NAMALWA (cell line): Measurements from ENCODE around the gene ITCH.

Experiments used
- DNase-seq: peaks from one replicate; pipeline ENCODE4 v3.0.0-alpha.2; 2015; ENCODE audit warnings: low spot score

The ITCH gene

DNA sequence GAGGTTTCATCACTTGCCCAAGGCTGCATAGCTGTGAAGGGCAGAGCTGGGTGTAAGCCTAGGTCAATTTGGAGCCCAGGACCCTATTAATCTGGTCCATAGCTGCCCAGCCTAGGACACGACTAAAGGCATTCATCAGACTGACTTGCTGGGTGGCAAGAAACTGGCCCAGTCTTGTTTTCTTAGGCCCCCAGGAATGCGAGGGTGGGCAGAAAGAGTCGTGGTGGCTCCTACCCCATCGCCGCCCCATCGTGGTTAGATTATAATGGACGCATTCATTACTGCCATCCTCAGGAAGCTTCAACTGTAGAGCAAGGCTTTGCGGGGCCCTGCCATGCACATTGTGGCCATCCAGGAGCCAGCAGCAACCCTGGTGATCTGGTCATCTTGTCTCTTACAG, 169.2 kb downstream of the ITCH start:
- DNase-seq: no peak

DNA sequence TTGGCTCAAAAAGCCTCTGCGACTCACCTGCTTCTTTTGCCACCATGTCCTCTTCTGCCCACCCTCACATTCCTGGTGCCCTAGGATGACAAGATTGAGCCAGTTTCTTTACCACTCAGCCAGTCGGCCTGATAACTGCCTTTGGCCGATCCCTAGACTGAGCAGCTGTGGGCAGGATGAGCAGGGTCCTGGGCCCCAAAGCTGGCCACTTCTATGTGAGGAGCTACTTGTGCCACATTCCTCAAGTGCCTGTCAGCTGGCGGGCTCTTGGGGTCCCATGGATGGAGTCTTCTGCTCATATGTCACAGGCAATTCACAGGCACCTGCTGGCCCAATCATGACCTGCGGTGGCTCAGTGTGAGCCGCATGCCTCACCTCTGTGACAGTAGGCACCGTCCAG, 169.7 kb downstream of the ITCH start:
- no peak for DNase-seq

DNA sequence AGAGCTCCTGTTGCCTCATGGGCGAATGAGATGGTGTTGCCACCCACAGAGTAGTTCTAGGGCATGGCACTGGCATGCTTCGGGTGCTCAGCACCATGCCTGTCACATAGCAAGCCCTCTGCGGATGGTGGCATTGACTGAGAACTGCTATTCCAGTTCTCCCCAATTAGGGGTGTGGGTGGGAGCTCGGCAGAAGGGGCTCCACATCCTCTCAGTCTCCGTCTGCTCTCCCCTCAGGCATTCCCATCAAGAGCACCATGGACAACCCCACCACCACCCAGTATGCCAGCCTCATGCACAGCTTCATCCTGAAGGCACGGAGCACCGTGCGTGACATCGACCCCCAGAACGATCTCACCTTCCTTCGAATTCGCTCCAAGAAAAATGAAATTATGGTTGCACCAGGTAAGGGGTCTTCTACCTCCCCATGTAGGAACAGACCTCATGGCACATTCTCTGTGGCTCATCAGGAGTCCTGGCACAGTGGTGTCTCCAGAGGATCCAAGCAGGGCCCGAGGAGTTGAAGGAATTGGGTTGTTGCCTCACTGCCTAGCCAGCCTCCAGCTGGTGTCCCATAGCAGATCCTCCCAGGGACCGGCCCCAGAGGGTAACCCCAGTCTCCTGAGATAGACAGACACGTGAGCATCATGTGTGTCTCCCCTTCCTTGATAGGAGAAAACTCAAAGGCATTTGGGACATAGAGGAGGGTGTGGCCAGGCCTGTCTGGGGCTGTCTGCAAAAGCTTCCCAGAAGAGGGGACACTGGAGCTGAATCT, 171.5 kb downstream of the ITCH start:
- no peak for DNase-seq

DNA sequence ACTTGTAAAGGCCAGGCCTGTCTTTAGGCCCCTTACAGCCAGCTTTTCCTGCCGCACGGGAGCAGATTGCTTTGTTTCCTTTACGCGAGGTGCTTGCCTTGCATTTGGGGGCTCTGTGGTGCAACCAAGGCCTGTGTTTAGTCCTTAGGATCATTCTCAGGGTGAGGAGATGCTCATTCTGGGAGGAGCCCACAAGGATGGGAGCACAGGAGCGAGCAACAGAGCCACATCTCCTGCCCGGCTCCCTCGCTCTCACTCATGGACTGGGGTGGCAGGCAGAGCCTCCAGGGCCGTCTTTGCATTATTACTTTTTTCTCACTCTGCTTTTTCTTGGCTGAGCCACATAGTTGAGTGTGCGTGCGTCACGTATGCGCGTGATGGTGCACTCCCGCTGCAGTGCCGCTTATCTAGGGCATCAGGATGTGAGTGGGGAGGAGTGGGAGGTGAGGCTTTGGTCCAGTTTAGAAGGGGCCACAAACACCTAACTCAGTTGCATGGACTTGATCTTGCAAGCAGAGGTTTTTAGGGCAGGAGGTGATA, 172.3 kb downstream of the ITCH start:
- DNase-seq: no peak

DNA sequence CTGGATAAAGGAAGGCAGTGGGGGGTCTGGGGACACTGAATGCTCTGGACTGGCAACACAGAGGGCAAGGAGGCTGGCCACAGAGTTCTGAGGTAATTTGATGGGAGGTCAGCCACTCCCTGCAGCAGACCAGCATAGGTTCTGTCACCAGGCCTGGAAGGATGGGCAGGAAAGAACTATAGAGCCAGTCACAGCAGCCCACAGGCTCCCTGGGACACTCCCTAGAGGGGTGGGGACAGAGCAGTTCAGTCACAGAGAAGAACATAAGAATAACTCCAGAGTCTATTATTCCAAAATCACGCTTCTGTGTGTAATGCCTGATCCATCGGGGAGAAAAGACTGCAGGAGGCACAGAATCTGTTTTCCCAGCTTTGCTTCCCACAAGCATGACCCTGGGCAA, 172.8 kb downstream of the ITCH start:
- DNase-seq: no peak

DNA sequence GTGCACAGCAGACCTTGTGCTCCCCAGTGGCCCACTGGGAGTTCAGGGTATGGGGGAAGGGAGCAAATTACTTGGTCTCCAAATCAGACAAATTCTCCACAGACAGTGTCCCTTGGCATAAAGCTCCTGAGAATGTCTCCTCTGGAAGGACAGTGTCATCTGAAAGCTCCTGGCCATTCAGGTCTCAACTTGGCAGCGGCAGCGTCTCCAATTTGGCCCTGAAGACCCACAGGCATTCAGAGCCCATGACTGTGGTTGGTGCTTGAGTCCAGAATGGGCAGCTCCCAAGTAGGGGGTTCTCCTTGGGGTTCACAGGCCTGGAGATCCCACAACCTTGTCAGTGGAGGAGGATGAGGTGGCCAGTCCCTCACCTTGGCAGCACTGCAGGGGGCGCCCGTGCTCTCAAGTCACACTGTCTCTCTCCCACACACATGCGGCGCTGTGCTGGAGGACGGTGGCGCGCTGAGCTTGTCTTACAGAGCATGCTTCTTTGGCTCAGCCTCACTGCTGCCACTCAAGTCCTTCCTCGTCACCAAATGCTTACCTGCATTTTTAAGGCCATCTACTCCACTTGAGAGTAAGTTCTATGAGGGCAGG, 173.8 kb downstream of the ITCH start:
- peak; percentile 34 for DNase-seq

DNA sequence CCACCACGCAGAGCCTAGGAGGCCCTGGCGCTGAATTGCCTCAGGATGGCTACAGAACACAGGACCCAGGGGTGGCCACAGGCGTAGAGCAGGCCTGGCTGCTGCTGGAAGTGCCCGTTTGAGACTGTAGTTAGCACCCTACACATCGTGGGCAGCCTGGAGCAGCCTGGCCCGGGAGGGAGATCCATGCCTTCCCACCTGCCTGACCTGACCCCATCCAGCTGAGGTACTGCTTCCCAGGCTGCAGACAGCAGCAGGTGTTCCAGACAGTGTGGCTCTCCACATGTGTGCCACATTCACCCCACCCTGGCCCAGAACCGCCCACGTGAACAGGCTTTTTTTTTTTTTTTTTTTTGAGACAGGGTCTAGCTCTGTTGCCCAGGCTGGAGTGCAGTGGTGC, 174.6 kb downstream of the ITCH start:
- no peak for DNase-seq

DNA sequence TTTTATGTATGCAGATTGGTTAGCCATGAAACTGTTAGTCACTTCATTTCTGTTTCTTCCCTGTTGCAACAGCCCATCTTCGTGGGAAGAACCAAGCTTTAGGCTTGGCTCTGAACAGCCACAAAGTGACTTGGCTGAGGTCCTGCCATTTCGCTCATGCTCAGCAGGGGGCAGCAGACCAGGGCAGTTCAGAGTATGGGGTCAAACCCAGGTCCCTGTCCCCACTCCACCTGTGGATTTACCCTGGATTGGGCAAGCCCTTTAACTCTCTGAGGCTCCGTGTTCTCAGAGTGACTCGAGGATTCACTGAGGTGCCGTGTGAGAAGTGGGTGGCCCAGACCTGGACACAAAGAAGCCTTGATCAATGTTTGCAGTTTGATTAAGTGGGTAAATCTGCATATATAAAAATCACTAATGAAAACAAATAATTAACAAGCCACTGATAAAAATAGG, 175.6 kb downstream of the ITCH start:
- DNase-seq: peak; percentile 69

DNA sequence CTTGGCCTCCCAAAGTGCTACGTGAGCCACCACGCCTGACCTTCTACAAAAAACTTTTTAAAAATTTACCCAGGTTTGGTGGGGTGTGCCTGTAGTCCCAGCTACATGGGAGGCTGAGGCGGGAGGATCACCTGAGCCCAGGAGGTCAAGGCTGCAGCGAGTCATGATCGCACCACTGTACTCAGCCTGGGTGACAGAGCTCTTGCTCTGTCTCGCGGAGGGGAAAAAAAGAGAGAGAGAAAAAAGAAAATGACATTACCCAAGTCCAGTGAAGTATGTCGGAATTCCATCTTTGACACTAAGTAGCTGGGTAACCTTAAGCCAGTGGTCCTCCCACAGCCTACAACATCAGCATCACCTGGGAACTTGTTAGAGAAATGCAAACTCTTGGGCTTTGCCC, 176.7 kb downstream of the ITCH start:
- no peak for DNase-seq

DNA sequence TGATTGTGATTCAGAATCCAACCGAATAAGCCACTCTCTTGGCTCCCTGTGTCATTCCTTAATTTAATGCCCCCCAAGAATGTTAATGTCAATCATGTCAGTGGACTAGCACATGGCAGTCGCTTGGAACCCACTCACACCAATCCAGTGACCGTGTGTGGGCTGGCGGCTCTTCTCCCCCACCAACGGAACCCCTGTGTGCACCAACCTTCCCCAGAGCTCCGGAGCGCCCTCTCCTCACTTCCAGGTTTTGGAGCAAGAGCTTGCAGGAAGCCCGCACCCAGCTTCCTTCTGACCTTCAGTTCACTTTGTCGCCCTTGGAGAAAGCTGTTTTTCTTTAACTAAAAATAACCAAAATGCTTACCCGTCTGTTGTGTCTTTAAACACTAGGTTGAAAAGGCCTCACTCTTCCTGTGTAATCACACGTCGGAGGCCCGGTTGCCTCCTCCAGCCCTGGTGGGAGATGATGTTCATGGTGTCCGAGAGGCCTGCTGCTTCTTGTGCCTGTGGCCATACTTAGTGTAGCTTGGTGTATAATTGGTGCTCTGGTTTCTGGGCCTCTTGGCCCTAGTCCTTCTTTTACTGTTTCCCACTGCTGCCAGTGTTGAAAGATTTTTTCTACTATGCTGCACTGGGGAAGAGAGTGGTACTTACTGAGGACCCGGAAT, 177.7 kb downstream of the ITCH start:
- DNase-seq: no peak

DNA sequence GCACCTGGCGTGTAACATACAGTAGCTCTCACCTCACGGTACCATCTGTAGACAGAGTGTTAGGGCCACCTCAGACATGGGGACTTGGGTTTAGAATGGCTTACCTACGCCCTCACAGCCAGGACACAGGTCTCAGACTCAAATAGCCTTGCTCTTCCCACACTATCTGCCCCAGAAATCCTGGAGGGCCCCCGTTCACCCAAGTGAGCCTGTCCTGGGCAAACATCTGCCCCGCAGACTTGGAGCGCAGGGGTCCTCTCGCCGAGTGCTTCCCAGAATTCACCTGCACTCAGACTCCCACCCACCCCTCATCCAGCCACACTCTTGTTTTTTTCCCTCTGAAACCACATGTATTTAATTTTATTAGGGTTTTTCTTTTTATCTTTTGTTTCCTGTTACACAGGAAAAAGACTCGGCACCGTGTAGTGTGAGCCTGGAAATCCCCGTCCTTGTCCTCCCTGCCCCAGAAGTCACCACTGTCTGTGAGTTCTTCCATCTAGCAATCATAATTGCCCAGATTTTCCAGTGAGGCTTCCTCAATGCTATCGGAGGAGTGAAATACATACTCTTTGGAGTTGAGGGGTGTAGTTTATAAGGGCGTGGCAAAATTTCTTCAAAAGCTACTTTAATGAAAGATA, 178.3 kb downstream of the ITCH start:
- DNase-seq: no peak

DNA sequence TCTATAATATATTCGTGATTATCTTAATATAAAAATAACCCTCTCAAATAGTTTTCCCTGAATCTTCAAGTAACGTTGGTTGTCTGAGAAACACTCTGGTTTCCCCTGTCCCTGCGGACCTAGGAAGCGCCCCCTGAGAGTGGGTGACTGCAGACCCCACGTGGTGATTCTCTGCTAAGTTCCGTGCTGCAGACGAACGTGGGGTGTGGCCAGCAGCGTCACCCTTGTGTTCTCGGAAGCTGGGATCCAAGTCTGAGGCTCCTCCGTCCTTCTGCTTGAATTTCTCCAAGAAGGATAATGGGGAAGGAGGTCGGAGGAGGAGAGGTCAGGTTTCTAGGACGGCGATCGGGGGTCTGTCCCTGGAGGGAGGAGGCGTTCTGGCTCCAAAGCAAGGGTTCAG, 178.8 kb downstream of the ITCH start:
- DNase-seq: no peak

DNA sequence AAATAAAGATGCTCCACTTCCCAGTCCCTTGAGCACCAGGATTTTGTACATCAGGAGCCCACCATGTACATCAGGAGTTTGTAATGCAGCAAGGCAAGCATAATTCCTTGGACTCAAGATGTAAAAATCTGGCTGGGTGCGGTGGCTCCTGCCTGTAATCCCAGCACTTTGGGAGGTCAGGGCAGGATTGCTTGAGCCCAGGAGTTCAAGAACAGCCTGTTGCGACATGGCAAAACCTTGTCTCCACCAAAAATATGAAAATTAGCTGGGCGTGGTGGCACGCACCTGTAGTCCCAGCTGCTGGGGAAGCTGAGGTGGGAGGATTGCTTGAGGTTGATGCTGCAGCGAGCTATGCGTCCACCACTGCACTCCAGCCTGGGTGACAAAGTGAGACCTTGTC, 179.4 kb downstream of the ITCH start:
- DNase-seq: no peak

DNA sequence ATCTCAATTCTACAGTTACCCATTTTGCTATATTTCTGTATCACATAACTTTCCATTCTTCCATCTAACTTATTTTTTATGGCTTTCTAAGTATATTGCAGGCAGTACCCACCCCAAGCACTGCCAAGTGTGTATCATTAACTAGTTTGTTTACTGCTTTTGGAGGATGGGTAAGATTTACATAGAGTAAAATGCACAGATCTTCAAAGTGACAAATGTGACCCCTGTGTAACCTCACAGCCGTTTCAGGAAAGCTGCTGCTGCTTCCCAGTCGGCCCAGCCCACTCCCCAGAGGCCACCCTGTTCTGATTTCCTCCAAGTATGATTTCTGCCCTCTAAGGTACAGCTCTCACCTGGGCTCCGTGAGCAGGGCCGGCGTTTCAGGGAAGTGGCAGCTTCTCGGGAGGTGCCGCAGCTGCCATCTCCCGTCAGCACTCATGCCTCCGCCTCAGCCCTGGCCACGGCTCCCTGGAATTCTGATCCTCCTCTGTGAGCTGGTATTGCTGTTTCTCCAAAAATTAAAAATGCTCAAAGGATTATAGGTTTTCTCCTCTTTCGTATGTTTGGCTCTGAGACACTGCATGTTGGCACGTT, 180.5 kb downstream of the ITCH start:
- DNase-seq: no peak

DNA sequence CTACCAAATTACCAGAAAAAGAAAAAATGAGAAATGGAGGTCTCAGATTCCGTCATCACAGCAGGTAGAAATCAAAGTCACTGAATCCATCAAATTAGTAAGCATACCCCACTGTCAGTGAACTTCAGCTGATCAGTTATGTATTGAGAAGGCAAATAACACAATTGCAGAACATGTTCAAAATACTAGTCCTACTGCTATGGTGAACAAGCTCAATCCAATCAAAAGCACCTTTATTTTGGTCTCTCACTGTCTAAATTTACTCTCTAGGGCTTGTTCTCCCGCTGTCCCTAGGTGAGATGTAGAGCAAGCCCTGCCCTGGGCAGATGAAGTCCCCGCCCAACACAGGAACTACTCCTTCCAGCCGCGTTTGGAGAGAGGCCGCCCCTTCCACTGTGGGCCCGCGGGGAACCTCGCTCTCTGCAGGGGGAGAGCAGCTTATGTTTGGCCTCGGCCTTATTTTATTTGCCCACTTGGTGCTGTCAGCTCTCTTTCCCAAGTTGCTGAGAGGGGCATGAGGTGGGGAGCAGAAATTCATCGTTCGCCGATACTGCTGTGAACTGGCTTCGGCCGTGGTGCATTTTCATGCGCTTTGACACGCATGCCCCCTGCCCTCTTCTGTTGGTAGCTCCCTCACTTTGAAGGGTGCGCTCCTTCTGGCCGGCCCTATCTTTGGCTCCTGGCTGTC, 181.2 kb downstream of the ITCH start:
- no peak for DNase-seq

DNA sequence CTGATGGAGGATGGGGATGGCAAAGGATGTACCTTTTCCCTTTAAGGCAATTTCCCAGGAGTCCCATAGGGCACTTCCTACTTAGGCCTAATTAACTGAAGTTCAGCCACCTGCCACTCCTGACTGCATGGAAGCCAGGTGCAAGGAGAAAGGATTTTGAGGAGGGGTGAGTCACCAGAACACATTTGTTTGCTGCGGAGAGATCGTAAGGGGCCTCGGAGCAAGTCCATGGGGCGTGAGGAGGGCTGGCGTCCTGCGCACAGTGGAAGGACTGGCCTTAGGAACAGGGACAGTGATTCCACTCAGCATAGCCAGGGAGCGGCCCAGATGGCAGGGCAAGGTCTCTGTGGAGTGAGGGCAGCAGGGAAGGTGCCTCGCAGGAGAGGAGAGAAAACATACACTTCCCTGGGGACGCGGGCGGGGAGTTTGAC, 183.7 kb downstream of the ITCH start:
- DNase-seq: no peak

DNA sequence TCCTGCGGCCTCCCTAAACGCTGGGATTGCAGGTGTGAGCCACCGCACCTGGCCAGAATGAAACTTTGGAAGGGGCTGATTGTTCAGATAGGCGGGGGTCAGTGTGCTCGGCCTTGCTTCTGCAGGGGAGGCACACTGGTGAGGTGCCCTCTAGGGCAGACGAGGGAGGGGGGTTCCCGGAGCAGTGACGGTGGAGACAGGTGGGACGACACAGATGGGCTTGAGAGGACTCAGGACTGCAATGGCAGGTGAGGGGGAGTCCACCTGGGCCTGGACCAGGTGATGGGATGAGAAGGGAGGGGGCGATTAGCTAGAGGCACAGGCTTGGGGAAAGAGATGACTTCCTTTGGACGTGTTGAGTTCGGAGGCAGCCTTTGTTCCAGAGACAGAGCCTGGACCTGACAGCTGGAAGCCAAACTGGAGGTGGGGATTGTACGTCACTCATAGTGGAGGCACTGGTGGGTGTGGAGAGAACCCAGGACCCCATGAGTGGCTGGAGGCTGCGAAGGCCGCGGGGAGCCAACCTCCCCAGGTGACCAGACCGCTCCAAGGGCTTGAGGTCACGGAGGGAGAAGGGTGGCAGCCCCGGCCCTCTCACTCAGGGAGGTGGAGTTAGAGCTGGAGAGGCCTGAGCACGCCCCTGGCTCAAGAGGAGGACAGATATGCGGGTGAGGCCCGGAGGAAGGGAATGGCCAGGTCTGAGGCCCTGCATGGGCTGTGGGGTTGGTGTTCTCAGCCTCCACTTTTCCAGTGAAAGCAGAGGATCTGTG, 185.0 kb downstream of the ITCH start:
- no peak for DNase-seq

DNA sequence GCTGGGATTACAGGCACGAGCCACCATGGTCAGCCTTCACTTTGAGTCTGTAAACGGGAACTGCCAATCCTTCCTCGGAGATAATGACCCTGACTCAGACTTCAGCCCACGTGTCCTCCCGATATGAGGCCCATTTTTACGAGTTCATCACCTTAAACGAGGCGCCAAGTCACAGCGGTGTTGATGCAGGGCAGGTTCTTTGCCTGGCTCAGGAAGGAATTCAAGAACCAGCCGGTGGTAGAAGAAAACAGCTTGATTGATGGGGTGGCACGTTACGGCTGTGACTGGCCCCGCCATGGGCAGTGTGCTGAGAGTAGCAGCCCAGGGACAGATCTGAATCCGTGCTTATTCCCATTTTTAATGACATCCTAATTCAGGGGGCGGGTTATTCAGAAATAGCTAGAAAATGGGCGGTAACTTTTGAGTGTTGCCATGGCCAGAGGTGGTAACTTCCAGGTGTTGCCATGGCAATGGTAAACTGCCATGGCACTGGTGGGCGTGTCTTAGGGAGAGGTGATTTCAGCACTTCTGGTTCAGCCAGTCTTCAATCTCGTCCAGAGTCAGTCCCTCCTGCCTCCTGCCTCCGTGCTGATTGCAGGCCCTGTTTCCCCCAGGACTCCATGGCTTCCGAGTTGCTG, 186.3 kb downstream of the ITCH start:
- DNase-seq: peak; percentile 51

DNA sequence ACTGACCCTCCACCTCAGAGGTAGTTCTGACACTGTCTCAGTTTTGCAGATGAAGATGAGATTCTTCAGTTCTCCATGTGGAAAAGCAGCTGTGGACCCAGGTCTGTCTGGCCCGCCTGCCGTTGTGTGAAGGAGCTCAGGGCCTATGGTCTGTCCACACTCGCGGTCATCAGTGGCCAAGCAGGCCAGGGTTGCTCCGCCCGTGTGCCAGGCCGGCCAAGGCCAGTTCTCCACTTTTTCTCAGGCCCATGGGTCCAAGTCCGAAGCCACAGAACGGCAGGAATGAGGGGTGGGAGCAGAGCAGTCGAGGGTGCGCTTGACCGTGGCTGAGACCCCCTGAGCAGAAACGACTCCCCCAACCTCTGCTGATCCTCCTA, 186.8 kb downstream of the ITCH start:
- DNase-seq: no peak

DNA sequence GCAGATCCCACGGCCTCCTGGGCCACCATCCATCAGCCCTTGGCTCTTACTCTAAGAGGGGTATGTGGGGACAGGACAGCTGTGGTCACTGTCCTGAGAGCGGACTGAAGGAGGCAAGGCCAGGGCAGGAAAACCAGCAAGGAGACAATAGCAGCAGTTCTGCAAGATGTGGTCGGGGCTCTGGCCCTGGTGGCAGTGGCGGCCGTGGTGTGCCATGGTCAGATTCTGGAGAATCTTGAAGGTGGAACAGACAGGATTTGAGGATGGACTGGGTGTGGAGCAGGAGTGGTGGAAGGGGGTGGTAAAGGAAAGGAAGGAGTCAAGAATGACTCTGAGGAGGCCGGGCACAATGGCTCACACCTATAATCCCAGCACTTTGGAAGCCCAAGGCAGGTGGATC, 189.5 kb downstream of the ITCH start:
- no peak for DNase-seq
